Measurements from ENCODE around the gene SDC3.

Gene SDC3

DNA sequence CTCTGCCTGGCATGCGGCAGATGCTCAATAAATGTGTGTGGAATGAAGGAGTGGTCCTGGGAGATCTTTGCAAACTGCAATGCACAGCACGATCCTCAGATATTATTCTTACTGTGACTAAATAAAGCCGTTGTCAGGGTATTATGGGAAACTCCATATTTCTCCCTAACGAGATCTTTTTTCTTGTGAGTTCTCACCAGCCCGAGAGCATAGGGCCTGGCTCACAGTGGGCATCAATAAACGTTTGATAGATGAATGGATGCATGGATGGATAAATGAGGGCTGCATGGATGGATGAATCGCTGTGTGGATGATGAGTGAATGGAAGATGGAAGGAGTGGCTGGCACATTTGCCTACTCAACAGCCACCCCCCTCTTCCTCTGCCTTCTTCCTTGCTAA, 69.6 kb downstream of the SDC3 start:
- ChIA-PET CTCF (no interaction called here), POLR2A (no interaction called here)
- no peak overlapping the region for H3K4me3 ChIP-seq (ENCODE audit: control insufficient read depth in 1 of 7, extremely low read depth in 1 of 7, insufficient read depth in 4 of 7, low read depth in 2 of 7, low read length in 6 of 7)
- H3K4me1 ChIP-seq (ENCODE audit: control extremely low read depth in 1 of 4, control insufficient read depth in 4 of 4, insufficient read depth in 4 of 4, low read length in 3 of 4), result peaks cover 0 to 13% (median 9%) of the 10 kb centered on the region in 4 experiments
- H3K9me3 ChIP-seq (ENCODE audit: control extremely low read depth in 1 of 5, control insufficient read depth in 4 of 5, insufficient read depth in 2 of 5, low read depth in 1 of 5, low read length in 4 of 5), result peaks cover 0 to 7% (median 0%) of the 10 kb centered on the region in 5 experiments
- H3K36me3 ChIP-seq (ENCODE audit: control insufficient read depth in 4 of 4, insufficient read depth in 4 of 4, low read length in 3 of 4), result no peaks in the 10 kb centered on the region
- H3K27me3 ChIP-seq (replicated peaks in 2 of 5; ENCODE audit: control insufficient read depth in 4 of 5, insufficient read depth in 5 of 5, low read length in 4 of 5), result peaks cover 14 to 91% (median 49%) of the 10 kb centered on the region in 5 experiments
- no peak for DNase-seq
- H3K27ac ChIP-seq (ENCODE audit: insufficient read depth in 1 of 2, low read depth in 1 of 2, low read length in 2 of 2, poor library complexity in 1 of 2, severe bottlenecking in 2 of 2), result no peak overlapping the region
- WGBS (ENCODE audit: insufficient coverage), result 91% methylated on average over 6 of the region's 7 CpGs

DNA sequence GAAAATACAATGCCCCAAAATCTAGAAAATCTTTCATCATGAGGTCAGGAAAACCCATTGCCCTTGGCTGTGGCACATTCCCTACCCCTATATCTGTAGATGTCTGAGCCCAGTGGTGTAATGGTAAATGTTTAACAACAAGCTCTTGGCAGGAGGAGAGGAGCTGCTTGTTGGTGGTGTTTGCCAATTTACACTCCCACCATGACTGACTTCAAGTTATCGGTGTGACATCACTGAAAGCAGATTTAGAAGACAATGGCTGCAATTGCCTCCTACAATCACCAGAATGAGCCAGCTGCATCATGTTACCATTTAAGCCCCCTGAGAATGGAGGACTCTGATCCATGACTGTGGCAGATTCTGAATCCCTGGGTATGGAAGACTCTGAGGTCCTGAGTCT, 70.9 kb downstream of the SDC3 start:
- POLR2A ChIA-PET, result no interaction called here
- Histone ChIP-seq H3K9me3 (ENCODE audit: control extremely low read depth in 1 of 5, control insufficient read depth in 4 of 5, insufficient read depth in 2 of 5, low read depth in 1 of 5, low read length in 4 of 5) (peaks cover 0 to 7% (median 0%) of the 10 kb centered on the region in 5 experiments), H3K4me1 (ENCODE audit: control extremely low read depth in 1 of 4, control insufficient read depth in 4 of 4, insufficient read depth in 4 of 4, low read length in 3 of 4) (peaks cover 0 to 13% (median 9%) of the 10 kb centered on the region in 4 experiments), H3K27me3 (replicated peaks in 2 of 5; ENCODE audit: control insufficient read depth in 4 of 5, insufficient read depth in 5 of 5, low read length in 4 of 5) (peaks cover 17 to 88% (median 49%) of the 10 kb centered on the region in 5 experiments), H3K4me3 (ENCODE audit: control insufficient read depth in 1 of 7, extremely low read depth in 1 of 7, insufficient read depth in 4 of 7, low read depth in 2 of 7, low read length in 6 of 7) (no peak overlapping the region), H3K27ac (ENCODE audit: insufficient read depth in 1 of 2, low read depth in 1 of 2, low read length in 2 of 2, poor library complexity in 1 of 2, severe bottlenecking in 2 of 2) (no peak overlapping the region), H3K36me3 (ENCODE audit: control insufficient read depth in 4 of 4, insufficient read depth in 4 of 4, low read length in 3 of 4) (no peaks in the 10 kb centered on the region)
- WGBS (ENCODE audit: insufficient coverage), result 50% methylated on average over 1 of the region's 1 CpG
- no peak for DNase-seq
- CTCF ChIA-PET, result interaction anchor here (1.4 kb wide), 1 partner anchor 74 kb away, joined by 4 read pairs; no protein-coding TSS in a partner anchor

DNA sequence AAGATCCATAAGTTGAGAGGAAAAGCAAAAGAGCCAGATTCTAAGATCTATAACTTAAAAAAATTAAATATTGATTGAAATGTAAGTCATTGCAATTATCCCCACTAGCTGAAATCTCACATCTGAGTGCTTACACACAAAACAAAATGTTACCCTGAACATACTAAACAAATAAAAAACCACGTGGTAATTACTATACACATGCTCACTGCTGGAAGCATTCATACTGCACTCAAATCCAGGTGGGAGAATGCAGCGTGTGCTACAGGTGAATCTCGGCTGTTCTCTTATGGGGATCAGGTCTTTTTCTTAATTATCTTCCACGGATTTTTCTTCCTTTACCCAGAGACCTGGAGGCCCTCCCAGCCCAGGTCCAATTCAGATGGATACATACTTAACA, 74.3 kb downstream of the SDC3 start:
- WGBS (ENCODE audit: insufficient coverage), result 72% methylated on average over 3 of the region's 4 CpGs
- H3K4me1 ChIP-seq (ENCODE audit: control extremely low read depth in 1 of 4, control insufficient read depth in 4 of 4, insufficient read depth in 4 of 4, low read length in 3 of 4), result no peaks in the 10 kb centered on the region
- ChIA-PET CTCF (no interaction called here), POLR2A (no interaction called here)
- H3K9me3 ChIP-seq (ENCODE audit: control extremely low read depth in 1 of 5, control insufficient read depth in 4 of 5, insufficient read depth in 2 of 5, low read depth in 1 of 5, low read length in 4 of 5), result peaks cover 0 to 14% (median 6%) of the 10 kb centered on the region in 5 experiments
- no peak for DNase-seq
- H3K27ac ChIP-seq (ENCODE audit: insufficient read depth in 1 of 2, low read depth in 1 of 2, low read length in 2 of 2, poor library complexity in 1 of 2, severe bottlenecking in 2 of 2), result no peak overlapping the region
- H3K27me3 ChIP-seq (replicated peaks in 2 of 5; ENCODE audit: control insufficient read depth in 4 of 5, insufficient read depth in 5 of 5, low read length in 4 of 5), result peaks cover 20 to 73% (median 36%) of the 10 kb centered on the region in 5 experiments
- H3K36me3 ChIP-seq (ENCODE audit: control insufficient read depth in 4 of 4, insufficient read depth in 4 of 4, low read length in 3 of 4), result no peaks in the 10 kb centered on the region
- no peak overlapping the region for H3K4me3 ChIP-seq (ENCODE audit: control insufficient read depth in 1 of 7, extremely low read depth in 1 of 7, insufficient read depth in 4 of 7, low read depth in 2 of 7, low read length in 6 of 7)

DNA sequence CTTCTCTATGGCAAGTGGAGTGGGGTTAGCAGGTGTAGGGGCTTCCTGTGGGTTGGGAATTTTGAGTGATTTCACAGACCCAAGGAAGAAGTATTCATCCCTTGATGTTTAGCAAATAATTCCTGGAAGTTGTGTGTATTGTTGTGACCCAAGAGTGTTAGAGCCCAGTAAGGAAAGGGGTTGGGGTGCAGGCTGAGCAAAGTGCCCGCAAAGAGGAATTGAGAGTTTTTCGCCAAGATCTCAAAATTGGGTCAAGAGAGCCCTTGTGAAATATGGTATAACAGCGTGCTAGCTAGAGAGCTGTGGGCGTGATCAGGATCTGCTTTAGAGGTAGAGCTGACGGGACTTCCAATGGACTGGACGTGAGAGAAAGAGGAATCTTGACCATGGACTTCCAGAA, 78.0 kb downstream of the SDC3 start:
- Histone ChIP-seq H3K27ac (ENCODE audit: insufficient read depth in 1 of 2, low read depth in 1 of 2, low read length in 2 of 2, poor library complexity in 1 of 2, severe bottlenecking in 2 of 2) (no peak overlapping the region), H3K9me3 (ENCODE audit: control extremely low read depth in 1 of 5, control insufficient read depth in 4 of 5, insufficient read depth in 2 of 5, low read depth in 1 of 5, low read length in 4 of 5) (peaks cover 0 to 16% (median 5%) of the 10 kb centered on the region in 5 experiments), H3K4me3 (ENCODE audit: control insufficient read depth in 1 of 7, extremely low read depth in 1 of 7, insufficient read depth in 4 of 7, low read depth in 2 of 7, low read length in 6 of 7) (no peak overlapping the region), H3K4me1 (ENCODE audit: control extremely low read depth in 1 of 4, control insufficient read depth in 4 of 4, insufficient read depth in 4 of 4, low read length in 3 of 4) (no peaks in the 10 kb centered on the region), H3K36me3 (ENCODE audit: control insufficient read depth in 4 of 4, insufficient read depth in 4 of 4, low read length in 3 of 4) (no peaks in the 10 kb centered on the region), H3K27me3 (replicated peaks in 2 of 5; ENCODE audit: control insufficient read depth in 4 of 5, insufficient read depth in 5 of 5, low read length in 4 of 5) (peaks cover 19 to 73% (median 27%) of the 10 kb centered on the region in 5 experiments)
- ChIA-PET POLR2A (no interaction called here), CTCF (interaction anchor here (1.0 kb wide), 1 partner anchor 14 kb away, joined by 3 read pairs; no protein-coding TSS in a partner anchor)
- 81% methylated on average over 6 of the region's 6 CpGs for WGBS (ENCODE audit: insufficient coverage)
- DNase-seq, result no peak

DNA sequence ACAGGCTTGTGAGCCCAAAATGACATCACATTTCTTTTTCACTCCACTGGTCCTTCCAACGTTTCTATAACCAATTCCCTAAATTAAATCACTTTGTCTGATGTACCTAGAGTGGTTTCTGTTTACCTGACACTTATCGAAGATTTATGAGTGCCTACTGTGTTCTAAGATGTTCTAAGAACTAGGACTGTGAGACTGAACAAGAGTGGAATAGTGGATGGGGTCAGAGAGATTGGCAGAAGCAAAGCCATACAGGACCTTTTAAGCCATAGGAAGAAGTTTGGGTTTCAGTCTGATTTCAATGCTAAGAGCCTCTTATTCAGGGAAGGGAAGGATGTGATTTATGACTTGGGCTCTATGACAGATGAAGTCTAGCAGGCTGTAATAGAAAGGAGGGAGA, 78.7 kb downstream of the SDC3 start:
- no peak overlapping the region for H3K27ac ChIP-seq (ENCODE audit: insufficient read depth in 1 of 2, low read depth in 1 of 2, low read length in 2 of 2, poor library complexity in 1 of 2, severe bottlenecking in 2 of 2)
- ChIA-PET CTCF (interaction anchor here (0.9 to 1.0 kb wide), 2 partner anchors 11 to 13 kb away, joined by 3 read pairs; no protein-coding TSS in a partner anchor), POLR2A (no interaction called here)
- no peak overlapping the region for H3K4me3 ChIP-seq (ENCODE audit: control insufficient read depth in 1 of 7, extremely low read depth in 1 of 7, insufficient read depth in 4 of 7, low read depth in 2 of 7, low read length in 6 of 7)
- DNase-seq, result no peak
- peaks cover 0 to 4% (median 0%) of the 10 kb centered on the region in 4 experiments for H3K4me1 ChIP-seq (ENCODE audit: control extremely low read depth in 1 of 4, control insufficient read depth in 4 of 4, insufficient read depth in 4 of 4, low read length in 3 of 4)
- H3K27me3 ChIP-seq (replicated peaks in 2 of 5; ENCODE audit: control insufficient read depth in 4 of 5, insufficient read depth in 5 of 5, low read length in 4 of 5), result peaks cover 17 to 75% (median 27%) of the 10 kb centered on the region in 5 experiments
- 80% methylated on average over 2 of the region's 2 CpGs for WGBS (ENCODE audit: insufficient coverage)
- peaks cover 0 to 16% (median 5%) of the 10 kb centered on the region in 5 experiments for H3K9me3 ChIP-seq (ENCODE audit: control extremely low read depth in 1 of 5, control insufficient read depth in 4 of 5, insufficient read depth in 2 of 5, low read depth in 1 of 5, low read length in 4 of 5)
- H3K36me3 ChIP-seq (ENCODE audit: control insufficient read depth in 4 of 4, insufficient read depth in 4 of 4, low read length in 3 of 4), result no peaks in the 10 kb centered on the region

DNA sequence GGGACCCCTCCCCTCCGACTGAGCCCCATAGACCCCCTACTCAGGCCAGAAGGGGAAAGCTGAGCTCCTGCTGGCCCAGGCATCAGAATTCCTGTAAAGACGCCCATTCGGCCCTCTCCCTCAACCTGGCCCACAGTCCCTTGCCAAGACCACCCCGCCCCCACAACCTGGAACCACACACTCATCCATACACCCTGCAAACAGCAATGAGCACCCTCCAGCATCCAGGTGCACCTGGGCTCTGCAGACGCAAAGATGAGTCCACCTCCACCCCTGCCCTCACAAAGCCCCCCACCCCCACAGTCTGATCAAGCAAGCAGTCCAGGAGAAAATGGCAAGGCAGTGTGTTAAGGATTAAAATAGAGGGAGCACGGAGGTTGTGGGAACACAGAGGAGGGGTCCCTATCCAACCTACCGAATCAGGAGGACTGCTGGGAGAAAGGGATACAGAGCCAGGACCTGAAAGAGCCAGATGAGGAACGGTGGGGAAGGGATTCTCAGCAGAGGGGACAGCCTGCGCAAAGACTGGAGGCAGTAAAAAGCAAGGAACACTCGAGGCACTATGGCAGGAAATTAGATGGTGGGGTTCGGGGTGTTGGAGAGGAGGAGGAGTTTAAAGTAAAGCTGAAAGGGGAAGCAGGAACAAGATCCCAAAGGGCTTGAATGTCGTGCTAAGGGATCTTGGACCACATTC, 83.7 kb downstream of the SDC3 start:
- ChIA-PET POLR2A (no interaction called here), CTCF (interaction anchor here (0.7 to 1.3 kb wide), 4 partner anchors 21 to 86 kb away, joined by 3 to 4 read pairs (median 4); no protein-coding TSS in a partner anchor)
- Histone ChIP-seq H3K27ac (ENCODE audit: insufficient read depth in 1 of 2, low read depth in 1 of 2, low read length in 2 of 2, poor library complexity in 1 of 2, severe bottlenecking in 2 of 2) (no peak overlapping the region), H3K9me3 (ENCODE audit: control extremely low read depth in 1 of 5, control insufficient read depth in 4 of 5, insufficient read depth in 2 of 5, low read depth in 1 of 5, low read length in 4 of 5) (peaks cover 0 to 9% (median 4%) of the 10 kb centered on the region in 5 experiments), H3K4me3 (ENCODE audit: control insufficient read depth in 1 of 7, extremely low read depth in 1 of 7, insufficient read depth in 4 of 7, low read depth in 2 of 7, low read length in 6 of 7) (peak overlapping the region in 1 of 7 experiments; percentile 71), H3K27me3 (replicated peaks in 2 of 5; ENCODE audit: control insufficient read depth in 4 of 5, insufficient read depth in 5 of 5, low read length in 4 of 5) (peaks cover 6 to 85% (median 43%) of the 10 kb centered on the region in 5 experiments), H3K4me1 (ENCODE audit: control extremely low read depth in 1 of 4, control insufficient read depth in 4 of 4, insufficient read depth in 4 of 4, low read length in 3 of 4) (peaks cover 2 to 24% (median 16%) of the 10 kb centered on the region in 4 experiments), H3K36me3 (ENCODE audit: control insufficient read depth in 4 of 4, insufficient read depth in 4 of 4, low read length in 3 of 4) (no peaks in the 10 kb centered on the region)
- DNase-seq, result no peak
- WGBS (ENCODE audit: insufficient coverage), result 10% methylated on average over 9 of the region's 12 CpGs

All from common myeloid progenitor, CD34-positive (primary cell).